CD4-positive, alpha-beta T cell treated with Interleukin-21 for 1 hour (primary cell): ENCODE measurements around the gene ULBP1.
"Not testable (repeated sequence)": the region's sequence is repeated elsewhere in the genome, so short reads cannot be mapped to it uniquely, and the experiment has no call there.

Experiments used
- DNase-seq: peaks from one replicate; pipeline ENCODE4 v3.0.0-alpha.2; 2020

ULBP1 gene

DNA sequence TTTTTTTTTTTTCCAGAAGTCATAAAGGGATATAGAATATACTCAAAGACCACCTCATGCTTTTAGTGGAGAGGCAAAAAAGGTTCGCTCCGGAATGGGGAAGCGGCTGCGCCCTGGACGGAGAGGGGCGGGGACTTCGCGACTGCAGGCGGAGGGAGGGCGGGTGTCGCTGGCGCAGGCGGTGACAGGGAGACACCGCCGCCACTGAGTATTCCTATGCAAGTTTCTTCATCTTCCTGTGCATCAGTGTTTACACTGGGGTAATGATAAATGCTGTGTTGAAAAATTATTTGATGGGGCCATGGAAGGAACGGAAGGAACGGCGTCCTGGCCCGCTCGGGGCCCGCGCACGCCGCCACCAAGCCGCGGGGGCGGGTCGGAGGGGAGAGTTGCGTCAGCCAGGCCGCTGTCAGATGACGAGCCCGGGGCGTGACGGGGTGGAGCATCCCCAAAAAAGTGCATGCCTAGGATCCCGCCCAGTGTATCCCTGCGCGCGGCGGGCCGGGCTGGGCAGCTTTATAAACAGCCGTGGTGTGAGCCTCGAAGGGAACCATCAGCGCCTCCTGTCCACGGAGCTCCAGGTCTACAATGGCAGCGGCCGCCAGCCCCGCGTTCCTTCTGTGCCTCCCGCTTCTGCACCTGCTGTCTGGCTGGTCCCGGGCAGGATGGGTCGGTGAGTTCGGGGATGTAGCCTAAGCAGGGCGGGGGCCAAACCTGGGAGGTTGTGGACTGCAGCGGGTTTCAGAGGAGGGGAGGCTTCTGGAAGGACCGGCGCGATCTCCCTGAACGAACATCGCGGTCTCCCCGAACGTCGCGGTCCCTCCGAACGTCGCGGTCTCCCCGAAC, at the start of gene ULBP1:
Gene ULBP1 (plus strand): TSS at position 482 of the 846 bp plus-strand sequence. CDS start 107 bp downstream, at position 589.
- DNase-seq: peak; percentile 77

DNA sequence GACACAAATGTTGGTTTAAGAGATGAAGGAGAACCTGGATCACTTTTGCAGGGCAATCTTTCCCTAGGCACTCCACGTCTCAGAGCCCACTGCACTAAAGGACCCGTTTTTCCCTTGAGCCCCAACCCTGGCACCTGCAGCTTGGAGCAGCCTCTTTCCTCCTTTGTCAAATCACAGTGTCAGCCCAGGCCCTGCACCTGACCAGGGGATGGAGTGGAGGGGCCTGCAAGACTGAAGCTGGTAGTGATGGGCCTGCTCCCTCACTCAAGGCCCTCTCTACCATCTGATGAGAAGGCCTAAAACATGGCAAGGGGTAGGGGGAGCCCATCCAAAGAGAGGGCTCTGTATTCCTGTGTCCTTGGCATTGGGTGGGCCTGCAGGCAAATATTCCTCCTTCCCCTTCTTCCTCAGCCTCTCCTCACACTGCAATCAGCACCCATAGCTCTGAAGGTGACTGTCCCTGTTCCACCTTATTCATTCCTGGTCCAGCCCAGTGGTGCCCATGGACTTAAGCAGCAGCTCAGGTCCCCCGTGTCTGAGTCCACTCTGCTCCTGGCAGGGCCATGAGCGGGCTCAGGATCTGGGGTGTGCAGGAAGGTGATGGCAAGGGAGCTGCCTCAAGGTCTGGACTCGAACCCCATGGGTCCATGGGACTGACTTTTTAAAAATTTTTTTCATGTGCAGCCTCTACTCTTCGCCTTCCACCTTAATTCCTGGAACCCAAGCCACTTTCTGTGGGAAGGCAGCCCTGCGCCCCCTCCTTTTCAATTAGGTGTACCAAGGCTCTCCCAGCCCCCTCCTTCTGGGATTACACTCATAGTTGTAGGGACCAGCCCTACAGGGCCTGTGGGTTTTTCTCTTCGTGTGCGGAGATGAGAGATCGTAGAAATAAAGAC, 47.5 kb upstream of the ULBP1 start:
- DNase-seq: no peak

GRCh38 chr6:149917679-149918078, 46.1 kb upstream of the ULBP1 start:
- DNase-seq: no peak

DNA sequence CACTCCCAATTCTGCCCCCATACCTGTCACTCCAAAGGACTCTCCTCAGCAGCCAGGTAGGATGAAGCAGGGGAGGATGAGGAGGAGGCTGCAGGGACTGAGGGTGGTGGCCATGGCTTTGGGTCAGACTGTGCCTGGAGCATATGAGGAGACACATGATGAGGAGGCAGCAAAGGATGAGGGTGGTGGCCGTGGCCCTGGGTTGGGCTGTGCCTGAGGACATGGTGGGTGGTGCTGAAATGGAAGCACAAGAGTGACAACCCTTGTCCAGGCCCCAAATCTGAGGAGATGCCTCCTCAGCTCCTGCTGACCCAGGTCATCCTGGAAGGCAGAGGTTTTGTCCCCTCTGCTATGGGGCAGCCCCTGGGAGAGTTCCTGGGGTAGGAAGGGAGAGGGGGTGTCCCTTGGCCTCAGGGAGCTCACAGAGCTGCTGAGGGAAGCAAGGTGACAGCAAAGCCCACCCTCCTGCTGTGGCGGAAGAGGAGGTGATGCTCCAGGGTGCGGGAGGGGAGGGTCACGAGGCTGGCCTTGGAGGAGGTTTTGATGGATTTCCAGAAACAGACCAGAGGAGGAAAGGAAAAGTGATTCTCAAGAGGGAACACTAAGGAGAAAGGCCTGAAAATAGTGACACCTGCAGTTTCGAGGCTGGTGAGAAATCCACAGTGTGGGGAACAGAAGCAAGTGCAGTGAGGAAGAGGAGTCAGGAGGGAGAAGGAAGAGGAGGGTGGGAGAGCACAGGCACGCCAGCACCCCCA, 45.4 kb upstream of the ULBP1 start:
- no peak for DNase-seq

- DNase-seq: not testable (repeated sequence)
Measured at GRCh38 chr6:149919126-149919833, 44.5 kb upstream of the ULBP1 start.

DNA sequence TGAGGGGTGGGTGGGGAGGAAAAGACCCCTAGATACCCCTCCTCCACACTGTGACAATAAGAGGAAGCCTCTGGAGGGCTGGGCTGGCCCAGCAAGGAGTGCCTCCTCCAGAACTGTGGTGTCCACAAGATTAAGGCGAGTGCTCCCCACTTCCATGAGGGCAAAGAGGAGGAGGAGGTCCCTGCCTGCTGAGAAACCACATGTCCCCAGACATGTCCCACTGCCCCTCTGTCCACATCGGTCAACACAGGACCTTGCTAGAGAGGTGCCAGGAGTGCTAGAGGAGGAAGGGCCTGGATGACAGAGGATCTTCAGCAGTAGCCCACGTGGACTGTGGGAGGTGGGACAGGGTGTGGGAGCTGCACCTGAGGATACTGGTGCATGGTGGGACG, 43.9 kb upstream of the ULBP1 start:
- DNase-seq: no peak

DNA sequence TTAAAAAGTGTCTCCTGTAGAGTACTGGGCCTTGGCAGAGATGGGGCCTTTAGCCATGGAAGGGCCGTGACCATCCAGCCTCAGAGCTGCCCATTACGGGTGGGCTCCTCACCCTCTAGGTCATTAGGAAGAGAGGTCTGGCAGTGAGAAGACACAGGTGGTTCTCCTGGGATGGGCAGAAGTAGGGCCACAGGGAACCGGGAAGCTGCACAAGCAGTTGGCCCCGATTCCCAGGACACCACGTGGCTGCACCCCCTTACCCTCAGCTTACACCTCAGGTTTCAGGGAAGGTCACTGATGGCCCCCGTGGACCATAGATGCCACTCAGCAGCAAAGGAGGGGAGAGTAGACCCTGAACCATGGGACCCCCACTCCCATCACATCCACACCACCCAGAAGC, 42.4 kb upstream of the ULBP1 start:
- no peak for DNase-seq

GRCh38 chr6:149922091-149922490, 41.7 kb upstream of the ULBP1 start:
- DNase-seq: not testable (repeated sequence)

- peak; percentile 88 for DNase-seq
Measured at GRCh38 chr6:149922642-149923326, 41.0 kb upstream of the ULBP1 start, which contains the start of gene RAET1G. Gene RAET1G (minus strand): TSS chr6:149923121. CDS start chr6:149923010, 111 bp downstream.

- DNase-seq: no peak
Measured at GRCh38 chr6:149923327-149923986, 40.3 kb upstream of the ULBP1 start.

GRCh38 chr6:149924206-149924932, 39.4 kb upstream of the ULBP1 start:
- DNase-seq: no peak

DNA sequence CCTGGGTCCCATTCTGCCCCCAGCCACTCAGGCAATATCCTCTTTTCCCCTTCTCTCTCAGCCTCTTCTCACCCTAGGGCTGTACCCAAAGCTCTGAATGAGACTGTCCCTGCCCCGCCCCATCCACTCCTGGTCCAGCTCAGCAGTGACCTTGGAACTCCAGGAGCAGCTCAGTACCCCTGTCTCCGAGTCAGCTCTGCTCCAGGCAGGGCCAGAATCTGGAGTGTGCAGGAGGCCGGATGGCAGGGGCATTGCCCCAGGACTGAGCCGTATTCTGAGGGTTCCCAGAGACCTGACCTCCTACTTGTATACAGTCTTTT, 38.9 kb upstream of the ULBP1 start:
- DNase-seq: no peak

DNA sequence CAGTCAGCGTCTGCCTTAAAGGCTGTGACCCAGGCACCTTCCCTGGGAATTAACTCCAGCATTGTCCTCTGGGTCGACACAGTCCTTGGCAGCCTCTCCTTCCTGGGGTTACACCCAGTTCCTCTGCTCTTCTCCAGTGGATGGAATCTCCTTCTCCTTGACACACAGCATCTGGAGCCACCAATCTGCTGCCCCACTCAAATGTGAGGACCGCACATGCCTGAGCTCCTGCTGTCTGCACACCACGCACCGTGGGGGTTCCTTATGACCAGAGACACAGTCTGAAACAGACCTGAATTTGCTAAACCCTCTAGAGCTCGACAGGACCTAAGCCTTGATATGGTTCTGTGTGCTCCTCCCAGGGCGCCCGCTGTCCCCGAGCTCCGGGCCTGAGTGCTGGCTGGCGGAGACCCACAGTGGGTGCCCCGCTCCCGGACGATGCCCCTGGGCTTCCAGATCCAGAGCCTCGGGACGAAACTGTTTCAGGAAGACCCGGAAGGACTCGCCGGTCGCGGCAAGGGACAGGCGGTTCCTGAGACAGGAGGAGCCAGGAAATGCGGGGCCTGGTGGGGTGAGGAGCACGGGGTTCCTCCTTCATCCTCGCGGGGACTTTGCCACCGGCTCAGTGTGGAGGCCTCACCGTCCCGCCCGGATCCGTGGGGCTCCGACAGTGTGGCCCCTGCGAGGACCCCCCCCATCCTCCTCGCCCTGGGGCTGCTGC, 38.3 kb upstream of the ULBP1 start:
- DNase-seq: no peak

DNA sequence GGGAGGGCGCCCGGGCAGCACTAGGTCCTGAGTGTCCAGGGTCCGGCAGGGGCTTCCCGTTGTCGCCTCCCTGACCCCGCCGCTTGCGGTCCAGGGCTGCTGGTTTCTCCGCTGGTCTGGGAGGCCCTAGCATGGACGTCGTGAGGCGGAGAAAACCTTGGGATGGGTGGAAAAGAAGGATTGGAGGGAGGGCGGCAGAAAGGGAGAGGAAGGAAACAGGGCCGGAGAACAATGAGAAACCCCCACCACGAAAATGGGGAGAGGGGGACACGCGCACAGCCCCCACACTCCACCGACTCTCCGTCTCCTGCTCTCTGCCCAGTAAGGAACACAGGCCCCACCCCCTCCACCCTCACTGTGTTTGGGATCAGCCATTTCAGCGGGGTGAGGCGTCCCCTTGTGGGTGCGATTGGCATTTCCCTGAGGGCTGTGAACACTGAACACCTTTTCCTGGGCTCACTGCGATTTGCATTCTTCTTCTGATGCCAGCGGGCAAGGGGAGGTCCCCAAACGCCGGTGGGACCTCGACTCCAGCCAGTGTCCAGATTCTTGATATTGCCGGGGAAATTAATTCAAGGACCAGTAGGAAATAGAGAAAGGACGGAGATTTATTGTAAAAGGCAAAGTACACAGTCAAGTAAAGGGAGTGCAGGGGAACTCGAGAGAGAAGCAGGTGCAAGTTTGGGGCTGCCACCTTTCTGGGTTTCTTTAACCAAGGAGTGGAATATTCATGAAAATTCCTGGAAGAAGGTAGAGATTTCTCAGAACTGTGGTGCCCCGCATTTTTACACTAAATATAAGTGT, 37.6 kb upstream of the ULBP1 start:
- DNase-seq: peak; percentile 75

DNA sequence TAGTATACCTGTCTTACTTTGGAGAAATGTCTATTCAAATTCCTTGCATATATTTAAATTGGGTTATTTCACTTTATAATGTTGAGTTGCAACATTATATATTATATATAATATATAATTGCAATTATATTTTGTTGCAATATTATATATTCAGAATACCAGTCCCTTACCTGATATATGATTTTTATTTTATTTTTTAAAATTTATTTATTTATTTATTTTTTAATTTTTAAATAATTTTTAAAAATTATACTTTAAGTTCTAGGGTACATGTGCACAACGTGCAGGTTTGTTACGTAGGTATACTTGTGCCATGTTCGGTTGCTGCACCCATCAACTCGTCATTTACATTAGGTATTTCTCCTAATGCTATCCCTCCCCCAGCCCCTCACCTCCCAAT, 36.7 kb upstream of the ULBP1 start:
- not testable (repeated sequence) for DNase-seq

DNA sequence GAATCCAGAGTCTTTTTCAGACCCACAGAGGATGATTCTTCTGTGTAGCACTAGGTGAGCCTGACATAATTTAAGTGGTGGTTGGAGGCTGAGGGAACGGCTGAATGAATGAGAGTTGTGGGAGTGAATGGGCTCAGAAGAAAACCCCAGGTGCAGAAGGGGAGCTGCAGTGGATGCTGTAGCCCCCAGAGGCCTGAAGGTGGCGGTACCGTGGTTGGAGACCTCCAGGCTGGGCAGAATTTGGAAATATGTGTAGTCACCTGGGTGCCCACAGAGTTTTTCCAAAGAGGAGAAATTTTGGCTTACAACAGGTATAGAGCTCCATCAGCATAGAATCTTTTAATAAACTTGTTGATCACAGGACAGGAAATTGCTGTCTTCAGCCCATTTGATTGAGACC, 34.3 kb upstream of the ULBP1 start:
- no peak for DNase-seq

DNA sequence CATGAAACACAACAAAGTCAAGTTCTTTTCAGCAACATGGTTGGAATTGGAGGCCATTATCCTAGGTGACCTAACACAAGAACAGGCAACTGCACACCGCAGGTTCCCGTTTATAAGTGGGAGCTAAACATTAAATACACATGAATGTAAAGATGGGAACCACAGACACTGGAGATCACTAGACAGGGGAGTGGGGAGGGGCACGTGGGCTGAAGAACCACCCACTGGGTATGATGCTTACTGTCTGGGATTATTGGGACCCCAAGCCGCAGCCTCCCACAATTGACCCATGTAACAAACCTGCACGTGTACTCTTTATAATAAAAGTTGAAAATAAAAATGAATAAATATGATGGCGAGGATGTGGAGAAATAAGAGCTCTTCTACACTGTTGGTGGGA, 32.2 kb upstream of the ULBP1 start:
- no peak for DNase-seq

DNA sequence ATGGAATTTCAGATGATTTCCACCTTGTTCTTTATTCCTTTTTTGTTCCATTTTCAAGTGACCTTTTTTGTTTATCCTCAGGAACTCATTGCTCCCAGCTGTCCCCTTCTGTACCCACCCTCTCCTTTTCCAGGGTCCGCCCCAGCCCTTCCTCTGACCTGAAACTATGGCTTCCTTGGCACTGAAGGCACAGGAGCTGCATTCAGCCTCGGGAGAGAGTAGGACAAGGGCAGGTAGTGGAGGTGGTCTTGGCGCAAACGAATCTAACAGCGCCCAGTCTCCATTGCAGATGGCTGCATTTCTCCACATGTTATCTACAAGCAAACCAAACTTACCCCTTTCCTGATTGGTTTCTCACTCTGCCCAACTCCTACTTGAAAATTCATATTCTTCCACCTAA, 30.7 kb upstream of the ULBP1 start:
- DNase-seq: no peak

DNA sequence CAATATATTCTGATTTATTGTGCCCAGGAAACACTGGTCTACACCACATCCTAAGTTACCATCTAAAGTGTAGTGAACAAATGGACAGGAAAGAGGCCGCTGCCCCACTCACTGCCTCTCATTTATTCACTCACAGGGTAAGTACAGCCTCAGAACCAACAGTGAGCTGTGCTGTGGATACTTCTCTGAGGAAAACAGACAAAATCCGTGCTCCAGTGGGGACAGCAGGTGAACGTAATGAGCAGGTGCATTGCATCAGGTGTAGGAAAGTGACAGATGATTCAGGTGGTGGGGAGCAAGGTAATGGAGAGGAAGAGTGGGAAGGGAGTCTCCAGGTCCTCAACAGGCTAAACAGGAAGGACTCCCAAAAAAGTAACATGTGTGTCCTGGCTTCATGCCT, 30.3 kb upstream of the ULBP1 start:
- DNase-seq: no peak
